GM18499 (cell line): ENCODE data around the gene ADAP1.
"Not testable (repeated sequence)": the region's sequence is repeated elsewhere in the genome, so short reads cannot be mapped to it uniquely, and the experiment has no call there.

Source experiments
- ATAC-seq: cut with Tn5 transposase; IDR thresholded peaks from one replicate; pipeline ENCODE4 v1.9.1; 2021; ENCODE audit warnings: moderate number of reproducible peaks; ENCODE audit not compliant: insufficient read depth, unreplicated experiment

ADAP1 gene

GRCh38 chr7:954330-955238 is at the start of gene ADAP1:
ADAP1 (minus strand) TSS chr7:954680; CDS start chr7:954477, 203 bp downstream.
- ATAC-seq: no peak

GRCh38 chr7:1002445-1002844 is 48.0 kb upstream of the ADAP1 start:
- ATAC-seq: not testable (repeated sequence)

GRCh38 chr7:1002026-1002425 is 47.5 kb upstream of the ADAP1 start:
- not testable (repeated sequence) for ATAC-seq

- not testable (repeated sequence) for ATAC-seq
Measured at GRCh38 chr7:1001069-1001770, 46.7 kb upstream of the ADAP1 start.

GRCh38 chr7:999941-1000935 is 45.8 kb upstream of the ADAP1 start:
- ATAC-seq: no peak

- no peak for ATAC-seq
Measured at GRCh38 chr7:999149-999879, 44.8 kb upstream of the ADAP1 start.

- ATAC-seq: no peak
Measured at GRCh38 chr7:997404-998395, 43.2 kb upstream of the ADAP1 start.

GRCh38 chr7:996079-996872 is 41.8 kb upstream of the ADAP1 start:
- no peak for ATAC-seq

- no peak for ATAC-seq
Measured at GRCh38 chr7:995571-995970, 41.1 kb upstream of the ADAP1 start.

- ATAC-seq: no peak
Measured at GRCh38 chr7:994592-995308, 40.3 kb upstream of the ADAP1 start.

- ATAC-seq: peak; percentile 73
Measured at GRCh38 chr7:992709-993607, 38.5 kb upstream of the ADAP1 start.

GRCh38 chr7:991729-992656 is 37.5 kb upstream of the ADAP1 start:
- ATAC-seq: no peak

GRCh38 chr7:990933-991728 is 36.7 kb upstream of the ADAP1 start:
- no peak for ATAC-seq

- no peak for ATAC-seq
Measured at GRCh38 chr7:990352-990932, 36.0 kb upstream of the ADAP1 start.
